ENCODE results near the gene TSC22D1.

GRCh38 chr13:44396701-44397580, 179.2 kb downstream of the TSC22D1 start:
- no peak for TF ChIP-seq POLR2A (IDR thresholded peaks at IDR 0.05)
- TF ChIP-seq CTCF (IDR thresholded peaks at IDR 0.05): no peak

Data from lower leg skin (tissue), 3 donors.